C4-2B (cell line): Measurements from ENCODE around the gene DESI1.

ENCODE experiments used
- CTCF ChIP-seq: fragments of 450-650 bp; conservative IDR thresholded peaks from 2 replicates; pipeline ENCODE4 v1.5.1; 2017; ENCODE audit warnings: mild to moderate bottlenecking
- ZFX ChIP-seq: fragments of 450-650 bp; IDR thresholded peaks from 2 replicates; pipeline ENCODE4 v1.6.1; 2017

- TF ChIP-seq CTCF (no peak), ZFX (peak; percentile 91; the same call in 1 of the 2 replicates)
Observed at GRCh38 chr22:41621099-41621910, 462 bp upstream of the DESI1 start, which contains the start of gene XRCC6.
